Measurements from ENCODE around the gene CCR6. TPM values are rescaled to one million over a fixed set of nuclear protein-coding genes. Genes with fewer than 3 reads are reported as not detected.
"Not testable (repeated sequence)": the region's sequence is repeated elsewhere in the genome, so short reads cannot be mapped to it uniquely, and the experiment has no call there.

Gene CCR6
- total RNA-seq, 1 donor from 2014 or later: not detected

DNA sequence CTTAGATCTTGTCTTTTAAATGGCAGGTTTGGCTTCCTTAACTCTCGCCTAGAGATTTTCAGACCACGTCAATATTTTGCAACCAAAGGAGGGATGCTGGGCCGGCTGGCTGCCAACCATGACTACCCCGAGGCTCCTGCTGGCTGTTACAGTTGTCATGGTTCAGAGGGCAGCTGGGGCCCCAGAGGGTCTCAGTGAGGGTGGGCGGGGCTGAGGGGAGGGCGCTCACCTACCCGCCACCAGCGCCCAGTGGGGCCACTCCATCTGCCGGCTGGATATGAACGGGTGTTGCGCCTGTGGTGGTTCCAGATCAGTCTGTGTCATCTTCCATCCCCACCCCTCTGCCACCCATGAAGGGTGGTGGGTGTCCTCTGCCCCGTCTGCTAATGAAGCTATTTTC, 22.6 kb downstream of the CCR6 start:
- no peak for ATAC-seq

- ATAC-seq: no peak
Observed at GRCh38 chr6:167146135-167146534, 23.2 kb downstream of the CCR6 start.

GRCh38 chr6:167146977-167147376, 24.1 kb downstream of the CCR6 start:
- ATAC-seq: no peak

DNA sequence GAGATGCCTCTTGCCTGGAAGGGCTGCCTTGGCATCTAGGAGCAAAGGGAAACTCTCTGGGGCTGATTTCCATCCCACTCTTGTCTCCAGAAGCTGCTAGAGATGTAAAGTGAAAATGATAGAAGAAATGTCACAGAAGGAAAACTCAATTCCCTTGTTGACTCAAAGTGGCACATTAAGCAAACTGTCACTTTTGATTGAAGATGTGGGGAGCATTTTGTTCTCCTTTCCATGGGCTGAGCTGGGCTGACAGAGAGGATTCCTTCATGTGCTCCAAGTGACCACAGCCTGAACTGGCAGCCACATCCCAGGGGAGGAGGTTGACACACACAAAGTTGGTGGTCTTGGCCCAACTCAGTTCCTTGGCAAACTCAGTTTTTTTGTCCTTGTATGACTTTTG, 25.1 kb downstream of the CCR6 start:
- no peak for ATAC-seq

DNA sequence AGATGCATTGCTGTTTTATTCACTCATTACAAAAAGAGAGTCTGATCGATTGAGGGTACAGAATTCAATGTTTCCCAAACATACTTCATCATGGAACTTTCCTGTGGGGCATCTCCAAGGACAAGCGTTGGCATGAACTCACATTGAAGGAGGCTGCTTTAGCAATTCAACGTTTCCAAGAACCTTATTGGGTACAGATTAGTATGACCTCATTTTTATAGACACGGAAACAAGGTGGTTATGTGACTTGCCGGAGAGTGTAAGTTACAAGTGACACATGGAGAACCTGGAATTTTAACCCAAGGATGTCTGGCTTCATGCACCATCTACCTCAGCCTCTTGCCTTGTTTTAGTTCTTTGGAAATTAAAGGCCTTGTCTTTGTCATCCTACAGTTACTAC, 26.1 kb downstream of the CCR6 start:
- no peak for ATAC-seq

GRCh38 chr6:167150941-167151549, 28.1 kb downstream of the CCR6 start:
- peak; percentile 18 for ATAC-seq

GRCh38 chr6:167151648-167152047, 28.8 kb downstream of the CCR6 start:
- ATAC-seq: no peak

GRCh38 chr6:167152862-167153261, 30.0 kb downstream of the CCR6 start:
- ATAC-seq: no peak

DNA sequence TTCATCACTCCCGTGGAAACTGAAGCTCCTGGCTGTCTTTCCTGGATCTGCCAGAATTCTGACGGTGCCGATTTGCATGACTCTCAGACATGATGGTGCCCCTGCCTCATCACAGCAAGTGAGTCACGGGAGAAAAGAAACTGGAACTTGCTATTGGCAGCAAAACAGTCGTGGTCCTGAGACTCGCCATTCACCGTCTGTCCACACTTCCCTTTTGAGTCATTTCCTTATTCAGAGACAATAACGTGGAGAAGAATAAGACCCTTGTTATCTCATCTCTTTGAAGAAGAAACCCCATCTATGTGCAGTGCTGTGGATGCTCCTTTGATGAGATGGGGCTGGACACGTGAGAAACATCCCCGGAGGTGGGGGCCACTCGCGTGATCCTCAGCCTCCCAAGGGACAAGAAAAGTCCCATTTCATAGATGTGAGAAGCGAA, 30.6 kb downstream of the CCR6 start:
- no peak for ATAC-seq

DNA sequence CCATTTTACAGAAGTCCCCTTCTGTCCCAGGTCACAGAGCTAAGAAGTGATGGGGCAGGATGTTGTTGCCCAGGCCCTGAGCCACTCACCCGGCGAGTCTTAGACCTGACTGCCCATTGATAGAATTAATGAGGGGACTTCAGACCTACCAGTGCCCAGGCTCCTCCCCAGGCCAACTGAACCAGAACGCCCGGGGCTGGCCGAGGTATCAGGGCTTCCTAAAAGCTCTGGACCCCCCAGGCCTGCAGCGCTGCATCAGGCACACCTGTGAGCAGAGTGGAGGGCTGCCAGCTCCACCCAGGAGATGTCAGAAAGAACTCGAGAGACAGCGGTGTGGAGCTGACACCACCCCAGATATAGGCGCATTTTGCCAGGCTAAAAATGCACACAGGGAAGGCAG, 31.4 kb downstream of the CCR6 start:
- ATAC-seq: no peak

DNA sequence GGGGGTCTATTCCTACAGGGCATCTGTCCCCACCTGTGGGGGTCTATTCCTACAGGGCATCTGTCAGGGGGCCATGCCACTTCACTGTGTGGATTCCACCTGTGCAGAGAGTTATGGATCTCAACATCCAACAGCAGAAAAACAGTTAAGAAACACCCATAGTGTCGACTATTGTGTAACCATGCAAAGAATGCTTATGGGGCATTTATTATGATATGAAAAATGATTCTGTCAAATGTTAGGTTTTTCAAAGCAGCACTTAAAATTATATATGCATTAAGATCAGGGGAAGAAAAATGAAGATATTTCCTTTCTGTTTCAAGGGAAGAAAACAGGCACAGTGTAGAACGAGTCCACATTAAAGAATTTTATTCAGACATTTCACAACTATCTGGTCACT, 32.0 kb downstream of the CCR6 start:
- ATAC-seq: no peak

DNA sequence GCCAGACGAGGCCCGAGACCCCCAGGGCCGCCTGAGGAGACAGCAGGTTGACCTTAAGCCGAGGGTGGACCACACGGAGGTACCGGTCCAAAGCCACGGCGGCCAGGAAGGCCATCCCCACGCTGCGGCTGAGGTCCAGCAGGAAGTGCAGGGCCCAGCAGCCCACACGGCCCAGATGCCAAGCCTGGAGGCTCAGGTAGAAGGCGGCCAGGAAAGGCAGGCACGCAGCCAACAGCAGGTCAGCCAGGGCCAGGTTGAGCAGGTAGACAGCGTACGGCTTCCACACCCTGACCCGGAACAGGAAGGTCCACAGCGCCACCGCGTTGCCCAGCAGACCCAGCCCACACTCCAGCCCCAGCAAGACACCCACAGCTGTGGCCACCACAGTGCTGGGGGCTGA, 34.5 kb downstream of the CCR6 start:
- ATAC-seq: no peak

GRCh38 chr6:167157863-167158262, 35.0 kb downstream of the CCR6 start, which contains the start of gene GPR31:
Gene GPR31 (minus strand): TSS chr6:167157980. CDS start chr6:167157831, 149 bp downstream.
- ATAC-seq: no peak

GRCh38 chr6:167161851-167162467, 39.1 kb downstream of the CCR6 start:
- no peak for ATAC-seq

DNA sequence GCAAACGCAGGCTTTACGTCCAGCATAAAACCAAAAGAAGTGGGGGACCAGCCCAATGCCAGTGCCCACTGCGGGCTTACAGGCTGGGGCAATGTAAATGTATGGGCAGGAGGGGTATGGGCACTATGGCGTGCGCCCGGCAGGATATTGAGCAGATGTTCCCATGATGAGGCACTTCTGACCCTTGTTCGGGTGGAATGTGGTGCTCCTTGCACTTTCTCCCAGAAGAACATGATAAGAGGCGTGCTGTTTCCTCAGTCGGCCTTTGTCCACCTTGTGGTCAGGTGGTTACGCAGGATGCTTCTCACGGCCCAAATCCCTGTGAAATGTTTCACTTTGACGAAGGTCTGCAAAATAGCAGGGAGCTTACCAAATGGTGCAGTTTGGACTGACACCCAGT, 39.7 kb downstream of the CCR6 start:
- no peak for ATAC-seq

- no peak for ATAC-seq
Observed at GRCh38 chr6:167163476-167164011, 40.6 kb downstream of the CCR6 start.

DNA sequence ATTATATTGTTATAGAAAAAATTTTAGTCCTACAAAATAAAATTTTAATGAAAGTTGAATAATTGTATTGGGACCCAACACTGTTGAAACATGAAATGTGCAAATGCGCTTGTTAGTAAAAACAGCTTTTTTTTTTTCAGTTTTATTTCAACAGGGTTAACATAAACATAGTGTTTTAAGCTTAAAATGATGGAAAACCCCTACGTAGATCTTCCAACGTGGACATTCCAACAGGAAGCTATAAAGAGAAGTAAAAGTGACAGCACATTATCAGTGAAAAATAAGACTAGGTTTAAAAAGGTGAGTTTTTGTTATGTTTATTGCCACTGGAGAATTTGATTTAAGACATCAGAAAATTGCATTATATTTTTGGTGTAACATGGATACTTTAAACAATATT, 41.4 kb downstream of the CCR6 start:
- no peak for ATAC-seq

DNA sequence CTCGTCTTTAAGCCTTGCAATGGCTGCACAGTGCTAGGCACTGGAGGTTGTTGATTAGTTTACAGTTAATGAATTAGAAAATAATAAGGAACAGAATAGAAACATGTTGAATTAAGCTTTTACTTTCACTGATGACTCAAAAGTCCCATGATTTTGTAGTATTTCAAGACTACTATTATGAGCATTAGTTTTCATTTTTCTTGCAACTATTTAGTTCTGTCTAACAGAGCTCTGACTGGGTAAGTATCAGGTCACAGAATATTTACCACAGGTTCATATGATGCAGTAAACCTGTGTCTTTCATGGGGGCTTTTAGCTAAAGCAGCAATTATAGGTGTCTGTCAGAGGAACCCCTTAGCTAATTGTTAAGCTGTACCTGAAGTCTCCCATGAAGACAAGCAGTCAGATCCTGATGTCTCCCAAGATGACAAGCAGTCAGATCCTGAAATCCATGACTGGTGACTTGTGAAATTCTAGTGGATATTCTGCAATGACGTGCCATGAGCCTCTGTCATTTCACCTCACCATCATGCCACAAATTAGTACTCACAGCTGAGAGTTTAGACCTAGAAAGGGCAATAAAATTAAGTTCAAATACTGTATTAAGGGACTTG, 43.1 kb downstream of the CCR6 start:
- ATAC-seq: no peak

DNA sequence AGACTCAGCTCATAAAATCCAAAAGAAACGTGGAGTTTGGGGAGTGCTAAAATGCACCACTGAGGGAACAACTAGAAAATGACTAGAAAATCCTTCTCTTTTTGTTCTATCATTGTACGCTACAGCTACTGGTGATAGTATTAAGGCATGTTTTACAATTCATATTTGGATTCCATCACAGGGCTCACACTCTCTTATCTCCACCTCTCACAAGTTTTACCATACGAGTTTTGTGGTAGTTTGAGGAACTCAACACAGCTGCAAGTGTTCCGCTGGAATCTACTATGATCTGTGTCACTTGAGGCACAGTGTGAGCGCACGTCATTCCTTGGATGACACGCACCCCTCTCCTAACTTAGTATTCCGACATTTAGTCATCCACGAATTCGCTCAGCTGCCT, 44.8 kb downstream of the CCR6 start:
- ATAC-seq: not testable (repeated sequence)

DNA sequence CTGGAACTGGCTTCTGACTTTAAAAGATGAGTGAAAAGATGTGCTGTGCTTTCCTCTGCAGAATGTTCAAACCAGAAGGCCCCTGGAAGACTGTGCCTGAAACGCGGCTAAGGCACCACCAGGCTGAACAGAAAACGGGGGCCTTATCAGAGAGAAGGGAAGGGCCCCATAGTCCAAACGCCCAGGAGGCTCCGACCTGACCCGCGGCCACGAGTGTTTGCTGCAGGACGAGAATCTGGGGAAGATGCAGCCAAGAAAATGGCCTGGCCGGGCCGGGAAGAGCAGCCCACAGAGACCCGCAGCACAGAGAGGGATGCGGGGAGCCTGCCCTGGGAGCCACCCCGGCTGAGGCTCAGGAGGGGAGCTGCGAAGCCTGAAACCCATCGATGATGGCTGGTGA, 45.4 kb downstream of the CCR6 start:
- not testable (repeated sequence) for ATAC-seq

GRCh38 chr6:167169867-167170266, 47.0 kb downstream of the CCR6 start:
- not testable (repeated sequence) for ATAC-seq

DNA sequence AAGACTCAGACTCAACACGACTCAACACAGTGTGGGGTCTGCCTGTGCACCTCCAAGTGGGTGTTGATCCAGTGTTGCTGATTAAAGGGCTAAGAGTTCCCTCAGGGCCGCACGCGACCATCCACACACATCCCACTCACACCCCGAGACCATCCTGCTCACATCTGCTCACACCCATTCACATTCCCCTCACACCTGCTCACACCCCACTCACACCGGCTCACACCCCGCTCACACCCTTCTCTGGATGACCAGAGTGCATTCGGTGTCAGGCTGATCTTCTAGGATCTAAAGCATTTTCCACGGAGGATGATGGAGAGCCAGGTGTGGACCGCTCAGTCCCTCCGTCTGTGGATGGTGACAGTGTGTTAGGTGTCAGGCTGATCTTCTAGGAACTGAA, 48.4 kb downstream of the CCR6 start:
- not testable (repeated sequence) for ATAC-seq

DNA sequence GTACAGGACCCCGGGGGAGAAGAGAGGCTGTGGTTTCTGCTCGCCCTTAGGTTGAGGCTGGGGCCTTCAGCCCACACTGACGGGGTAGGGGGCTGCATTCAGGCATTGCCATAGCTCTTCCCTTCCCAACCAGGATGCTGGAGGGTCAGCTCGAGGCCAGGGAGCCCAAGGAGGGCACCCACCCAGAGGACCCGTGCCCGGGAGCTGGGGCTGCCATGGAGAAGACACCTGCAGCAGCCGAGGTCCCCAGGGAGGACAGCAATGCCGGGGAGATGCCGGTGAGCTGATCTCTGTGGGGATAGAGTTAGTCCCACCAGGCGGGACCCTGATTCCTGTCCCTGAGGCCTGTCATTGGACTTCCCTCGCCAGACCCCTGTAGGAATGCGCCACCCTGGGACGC, 49.1 kb downstream of the CCR6 start:
- not testable (repeated sequence) for ATAC-seq

DNA sequence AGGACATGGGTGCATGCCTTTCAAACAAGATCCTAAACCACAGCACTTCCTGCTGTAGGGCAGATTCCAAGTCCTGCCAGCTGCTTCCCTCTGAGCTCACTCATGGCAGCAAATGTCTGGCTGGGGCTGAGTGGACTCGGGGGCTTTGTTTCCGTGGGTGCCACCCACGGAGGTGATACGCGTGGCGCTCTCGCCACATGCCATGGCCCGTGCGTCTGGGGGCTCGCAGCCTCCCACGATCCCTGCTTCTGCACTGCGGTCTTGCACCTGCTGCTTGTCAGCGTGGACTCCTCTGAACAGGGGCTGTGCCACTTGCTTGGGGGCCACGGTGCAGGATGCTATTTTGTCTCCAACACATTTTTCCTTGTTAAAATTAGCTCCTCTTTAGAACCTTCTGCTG, 54.4 kb downstream of the CCR6 start:
- ATAC-seq: not testable (repeated sequence)

All from esophagus mucosa (tissue), 1 donor.